Measurements from ENCODE around the gene FBLN2.

FBLN2 gene

GRCh38 chr3:13583251-13584180, 34.6 kb downstream of the FBLN2 start:
- no peak for DNase-seq

- DNase-seq = no peak
Observed at GRCh38 chr3:13584427-13584891, 35.5 kb downstream of the FBLN2 start.

GRCh38 chr3:13584901-13585300, 36.0 kb downstream of the FBLN2 start:
- DNase-seq = no peak

DNA sequence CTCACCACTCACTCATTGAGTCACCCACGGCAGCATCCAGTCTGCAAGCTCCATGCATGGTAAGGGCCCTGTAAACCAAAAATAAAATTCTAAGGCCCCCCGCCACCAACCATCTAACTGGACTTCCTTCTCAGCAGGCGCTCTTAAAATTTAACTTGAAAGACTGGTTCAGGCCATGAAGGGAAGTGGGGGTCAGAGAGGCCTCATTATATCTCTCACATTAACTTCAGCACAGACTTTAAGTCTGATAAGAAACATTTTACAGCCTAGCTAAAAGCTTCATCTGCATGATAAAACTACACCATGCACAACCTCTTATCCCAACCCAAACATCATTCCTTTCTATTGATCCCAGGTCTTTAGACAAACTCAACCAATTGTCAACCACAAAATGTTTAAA, 38.5 kb downstream of the FBLN2 start:
- no peak for DNase-seq

DNA sequence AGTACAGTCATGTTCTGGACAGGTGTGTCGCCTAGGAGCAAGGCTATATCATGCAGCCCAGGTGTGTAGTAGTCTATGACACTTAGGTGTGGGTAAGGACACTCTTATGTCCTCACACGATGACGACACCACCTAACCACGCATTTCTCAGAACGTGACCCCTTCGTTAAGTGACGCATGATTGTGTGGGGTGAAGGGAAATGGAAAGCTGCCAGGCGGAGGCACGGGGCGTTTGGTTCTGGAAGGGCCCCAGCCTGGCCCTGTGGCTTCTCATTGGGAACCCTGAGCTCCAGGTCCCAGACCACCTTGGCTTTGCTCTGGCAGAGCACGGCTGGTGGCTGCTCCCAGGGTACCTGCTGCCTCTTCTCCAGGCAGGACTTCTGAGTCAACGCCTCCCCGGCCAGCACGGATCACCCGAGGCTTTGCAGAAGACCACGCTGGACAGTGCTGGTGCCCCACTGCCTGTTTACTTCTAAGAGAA, 39.3 kb downstream of the FBLN2 start:
- no peak for DNase-seq

GRCh38 chr3:13588993-13589392, 40.1 kb downstream of the FBLN2 start:
- DNase-seq = no peak

DNA sequence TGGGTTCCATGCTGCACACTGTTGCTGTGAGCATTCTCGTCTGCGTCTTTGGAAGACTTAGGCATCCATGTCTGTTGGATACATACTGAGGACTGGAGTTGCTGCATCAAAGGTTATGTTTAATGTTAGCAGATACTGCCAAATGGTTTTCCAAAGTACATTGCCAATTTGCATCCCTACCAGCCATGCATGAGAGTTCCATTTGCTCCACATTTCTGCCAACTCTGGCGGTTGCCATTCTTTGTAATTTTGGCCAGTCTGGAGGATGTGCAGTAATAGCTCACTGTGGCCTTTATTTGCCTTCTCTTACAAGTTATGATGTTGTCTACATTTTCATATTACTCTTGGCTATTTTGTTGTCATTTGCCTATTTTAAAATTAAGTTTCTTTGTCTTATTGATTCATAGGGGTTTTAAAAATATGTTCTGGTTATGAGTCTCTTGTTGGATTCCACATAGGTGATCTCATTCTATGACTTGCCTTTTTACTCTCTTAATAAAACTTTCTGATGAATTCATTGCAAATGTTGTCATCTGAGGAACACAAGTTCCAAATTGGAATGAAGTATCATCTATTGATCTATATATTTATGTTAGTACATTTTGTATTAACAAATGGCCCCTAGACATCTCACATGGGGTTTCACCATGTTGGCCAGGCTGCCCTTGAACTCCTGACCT, 42.1 kb downstream of the FBLN2 start:
- DNase-seq = no peak

DNA sequence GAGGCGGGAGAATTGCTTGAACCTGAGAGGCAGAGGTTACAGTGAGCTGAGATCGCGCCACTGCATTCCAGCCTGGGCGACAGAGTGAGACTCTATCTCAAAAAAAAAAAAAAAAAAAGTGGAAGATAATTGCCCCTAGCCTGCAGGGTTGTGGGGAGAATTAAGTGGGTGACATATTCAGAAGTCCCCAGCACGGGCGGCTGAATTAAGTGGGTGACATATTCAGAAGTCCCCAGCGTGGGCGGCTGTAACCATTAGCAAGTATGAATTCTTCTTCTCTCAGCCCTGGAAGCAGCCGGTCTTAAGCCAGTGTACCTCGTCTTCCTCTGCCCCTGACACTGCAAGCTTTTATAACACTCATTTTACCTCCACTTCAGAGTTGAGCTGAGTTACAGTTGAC, 44.7 kb downstream of the FBLN2 start:
- no peak for DNase-seq

DNA sequence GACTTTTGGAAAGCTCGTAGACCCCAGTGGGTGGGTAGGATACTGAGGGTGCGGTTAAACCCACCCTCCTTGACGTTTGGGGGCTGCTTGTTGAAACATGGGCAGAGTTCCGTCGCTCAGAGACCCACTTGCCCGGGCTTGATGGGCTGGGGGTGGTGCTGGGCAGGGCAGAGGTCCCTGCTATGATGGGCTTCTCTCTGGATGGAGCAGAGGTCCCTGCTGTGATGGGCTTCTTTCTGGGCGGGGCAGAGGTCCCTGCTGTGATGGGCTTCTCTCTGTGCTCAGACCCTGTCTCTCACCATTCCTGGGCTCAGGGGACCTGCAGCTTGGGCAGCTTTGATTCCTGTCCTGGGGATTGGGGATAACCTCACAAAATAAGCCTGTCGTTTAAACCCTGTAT, 45.2 kb downstream of the FBLN2 start:
- no peak for DNase-seq

GRCh38 chr3:13594991-13595421, 46.1 kb downstream of the FBLN2 start:
- DNase-seq = no peak

- DNase-seq = no peak
Observed at GRCh38 chr3:13595485-13595884, 46.6 kb downstream of the FBLN2 start.

- no peak for DNase-seq
Observed at GRCh38 chr3:13596426-13597205, 47.7 kb downstream of the FBLN2 start.

- DNase-seq = no peak
Observed at GRCh38 chr3:13597661-13598060, 48.7 kb downstream of the FBLN2 start.

DNA sequence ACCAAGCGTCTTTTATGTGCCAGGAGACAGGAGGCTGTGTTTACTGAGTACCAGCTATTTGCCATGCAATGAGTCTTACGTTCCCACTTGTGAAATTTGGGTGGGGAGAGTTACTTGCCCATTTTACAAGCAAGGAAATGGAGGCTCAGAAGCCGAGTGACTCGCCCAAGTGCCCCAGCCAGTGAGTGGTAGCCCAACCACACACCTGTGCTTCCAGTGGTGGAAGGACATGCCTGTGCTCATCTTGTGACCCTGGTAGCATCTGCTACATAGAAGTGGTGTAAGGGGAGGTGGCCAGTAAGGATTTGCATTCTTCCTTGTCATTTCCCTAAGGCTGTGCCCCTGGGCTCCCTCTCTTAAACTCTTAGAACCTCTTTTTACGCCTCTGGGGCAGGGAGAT, 49.3 kb downstream of the FBLN2 start:
- DNase-seq = no peak

GRCh38 chr3:13598926-13599886, 50.3 kb downstream of the FBLN2 start:
- DNase-seq = no peak

GRCh38 chr3:13599887-13600450, 51.0 kb downstream of the FBLN2 start:
- DNase-seq = no peak

DNA sequence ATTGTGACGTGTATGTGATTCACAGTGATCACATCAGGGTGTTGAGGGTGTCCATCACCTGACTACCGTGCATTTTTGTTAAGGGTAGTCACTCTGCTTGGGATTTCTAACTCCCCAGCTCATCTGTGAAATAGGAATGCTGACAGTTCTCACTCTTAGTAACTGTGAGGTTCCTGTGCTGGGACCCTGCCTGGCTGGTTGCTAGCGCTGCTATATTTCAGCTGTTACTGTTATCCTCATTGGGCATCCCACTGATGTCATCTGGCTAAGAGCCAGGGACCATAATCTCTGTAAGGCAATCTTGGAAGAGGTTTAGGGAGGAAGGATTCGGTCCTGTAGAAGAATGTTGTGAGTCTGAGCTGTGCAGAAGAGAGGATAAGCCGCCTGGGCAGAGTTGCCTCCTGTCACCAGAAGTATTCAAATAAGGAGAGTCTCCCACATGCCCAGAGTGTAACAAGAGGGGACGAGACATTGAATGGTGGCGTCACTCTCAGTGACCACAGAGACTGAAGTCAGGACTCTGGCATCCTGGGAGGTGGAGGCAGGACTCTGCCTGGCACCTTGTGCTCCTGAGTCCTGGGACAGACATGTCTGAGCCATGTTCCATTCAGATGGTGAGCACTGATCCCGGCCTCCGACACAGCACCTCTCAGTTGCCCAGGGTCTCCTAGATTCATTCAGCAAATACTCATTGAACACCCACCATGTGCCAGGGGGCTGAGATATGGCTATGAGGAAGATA, 52.2 kb downstream of the FBLN2 start:
- no peak for DNase-seq

GRCh38 chr3:13601692-13602080, 52.8 kb downstream of the FBLN2 start:
- DNase-seq = no peak

- DNase-seq = no peak
Observed at GRCh38 chr3:13605555-13605954, 56.6 kb downstream of the FBLN2 start.

- DNase-seq = no peak
Observed at GRCh38 chr3:13607821-13608597, 59.1 kb downstream of the FBLN2 start.
